Fibroblast of skin of right biceps (primary cell): Measurements from ENCODE around the gene SMLR1.

Source experiments
- DNase-seq: peaks from one replicate; pipeline ENCODE4 v3.0.0-alpha.2; 2013

SMLR1 gene

DNA sequence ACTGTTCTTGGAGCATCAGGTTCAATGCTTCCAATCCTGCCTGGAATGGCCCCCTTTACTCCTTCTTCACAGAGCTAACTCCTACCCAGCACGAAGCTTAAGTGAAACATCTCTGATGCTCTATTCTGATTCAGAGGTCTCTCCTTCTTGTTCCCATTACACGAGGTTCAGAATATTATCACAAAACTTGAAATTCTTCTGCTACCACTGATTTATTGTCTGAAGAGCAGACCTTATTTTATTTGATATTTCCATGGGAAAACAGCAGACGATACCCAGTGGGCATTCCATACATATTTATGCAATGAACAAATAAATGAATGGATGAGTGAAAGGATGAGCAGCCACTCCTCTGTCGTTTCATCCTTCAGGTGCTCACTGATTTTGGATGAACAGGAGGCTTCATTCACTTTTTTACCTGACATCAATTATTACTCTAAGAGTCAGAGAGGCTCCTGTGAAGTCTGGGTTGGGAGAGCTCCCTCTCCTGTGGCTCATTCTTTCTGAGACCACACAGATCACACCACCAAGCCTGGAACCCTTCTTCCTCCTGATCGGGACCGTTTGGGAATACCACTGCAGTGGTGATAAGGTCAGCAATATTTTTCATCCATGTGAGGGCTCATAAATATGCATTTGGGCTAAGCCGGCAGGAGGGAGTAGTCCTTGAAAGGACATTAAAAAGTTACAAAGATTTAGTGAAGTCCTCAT lies 25.8 kb downstream of the SMLR1 start:
- peak; percentile 52 for DNase-seq

GRCh38 chr6:130853555-130854183 lies 26.5 kb downstream of the SMLR1 start:
- DNase-seq: peak; percentile 81

DNA sequence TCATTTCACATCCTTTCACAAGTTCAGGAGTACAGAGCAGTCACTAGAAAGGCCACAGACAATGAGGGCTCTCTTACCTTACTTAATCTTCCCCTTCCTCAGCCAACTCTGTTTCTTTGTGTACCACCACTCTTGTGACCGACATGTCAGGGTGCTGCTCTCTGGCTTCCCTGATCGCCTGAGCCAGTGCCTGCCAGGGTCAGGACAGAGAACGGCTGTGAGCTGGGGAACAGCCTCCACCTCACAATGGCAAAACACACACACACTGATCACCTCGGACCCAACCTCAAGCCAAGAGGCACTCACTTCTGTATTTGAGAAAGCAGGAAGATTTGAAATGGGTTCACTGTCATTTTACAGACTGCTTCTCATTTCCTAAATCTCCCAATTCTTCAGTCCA lies 30.8 kb downstream of the SMLR1 start:
- DNase-seq: no peak

DNA sequence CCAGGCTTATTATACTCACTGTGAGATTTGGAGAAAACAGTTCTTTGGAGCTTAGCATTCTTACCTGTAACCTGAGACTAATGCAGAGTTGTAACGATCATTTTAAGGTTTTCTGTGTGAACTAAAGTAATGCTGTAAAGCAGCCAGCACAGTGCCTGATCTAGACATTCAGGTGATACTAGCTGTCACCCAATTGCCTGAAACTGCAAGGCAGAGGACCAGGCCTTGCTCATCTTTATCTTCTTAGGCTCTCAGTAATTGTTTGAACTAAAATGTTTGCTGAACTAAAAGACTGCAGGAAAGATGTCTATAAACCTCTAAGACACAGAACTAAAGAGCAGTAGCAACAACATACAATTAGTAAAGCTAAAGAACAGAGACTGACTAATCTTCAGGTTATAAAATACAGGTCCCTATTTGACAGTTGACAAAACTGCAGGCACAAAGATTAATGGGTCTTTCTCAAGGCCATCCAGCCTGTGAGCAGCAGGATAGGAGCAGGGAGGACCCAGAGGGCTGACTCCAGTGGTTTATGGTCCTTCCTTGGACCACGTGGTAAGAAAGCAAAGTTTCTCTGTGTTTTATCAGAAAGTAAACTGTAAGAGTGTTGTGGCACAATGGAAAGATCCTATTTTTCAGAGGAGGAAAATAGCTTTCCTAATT lies 31.4 kb downstream of the SMLR1 start:
- DNase-seq: no peak

GRCh38 chr6:130859161-130859867 lies 32.1 kb downstream of the SMLR1 start:
- no peak for DNase-seq

GRCh38 chr6:130862370-130862769 lies 35.2 kb downstream of the SMLR1 start:
- no peak for DNase-seq

DNA sequence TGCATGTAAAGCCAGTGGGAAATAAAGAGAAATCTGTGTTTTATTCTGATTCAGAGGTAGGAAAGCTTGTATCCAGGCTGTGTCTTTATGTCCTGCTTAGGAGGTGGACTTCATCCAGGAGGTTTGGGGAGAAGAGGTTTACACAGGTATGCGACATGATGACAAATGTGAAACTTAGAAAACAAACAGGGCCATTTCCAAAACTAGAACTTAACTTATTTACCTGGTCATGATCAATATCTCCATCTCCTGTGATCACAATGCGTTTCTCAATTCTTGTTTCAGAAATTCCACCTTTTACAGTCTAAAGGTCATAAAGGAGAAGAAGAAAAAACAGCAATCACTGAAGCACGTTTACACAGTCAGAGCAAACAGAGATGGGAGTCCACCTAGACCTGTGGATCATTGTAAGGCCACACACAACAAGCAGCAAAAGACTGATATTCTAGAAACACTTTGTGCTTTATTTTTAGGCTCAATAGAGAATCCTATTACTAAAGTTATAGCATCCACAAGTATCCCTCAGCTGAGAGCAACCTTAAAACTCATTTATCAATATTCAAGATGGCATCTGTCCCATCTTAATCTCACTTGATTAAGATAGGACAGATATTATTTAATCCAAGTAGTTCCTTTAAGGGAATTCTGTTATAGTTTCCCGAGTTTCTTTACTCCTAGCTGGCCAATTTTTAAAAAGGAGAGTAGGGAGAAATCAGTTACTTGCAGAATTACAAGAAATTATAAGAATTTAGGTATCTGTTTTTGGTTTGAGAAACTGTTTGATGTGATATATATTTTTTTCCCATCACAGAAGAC lies 36.4 kb downstream of the SMLR1 start:
- DNase-seq: no peak

DNA sequence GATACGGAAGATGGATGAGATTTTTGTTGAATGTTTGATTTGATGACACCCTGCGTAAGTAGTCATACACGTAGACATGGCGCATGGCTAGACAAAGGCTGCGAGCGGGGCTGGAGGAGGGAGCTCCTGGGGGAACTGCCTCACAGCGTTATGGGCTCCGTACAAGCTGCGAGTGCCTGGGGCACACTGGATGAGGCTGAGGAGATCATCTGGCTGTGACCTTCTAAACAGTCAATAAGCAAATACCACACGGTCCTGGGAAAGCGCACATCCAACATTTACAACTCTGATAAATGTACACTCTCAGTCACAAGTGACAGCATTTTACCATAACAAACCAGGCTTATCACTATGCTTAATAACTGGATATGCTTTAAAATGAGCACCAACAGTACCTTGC lies 37.1 kb downstream of the SMLR1 start:
- no peak for DNase-seq

DNA sequence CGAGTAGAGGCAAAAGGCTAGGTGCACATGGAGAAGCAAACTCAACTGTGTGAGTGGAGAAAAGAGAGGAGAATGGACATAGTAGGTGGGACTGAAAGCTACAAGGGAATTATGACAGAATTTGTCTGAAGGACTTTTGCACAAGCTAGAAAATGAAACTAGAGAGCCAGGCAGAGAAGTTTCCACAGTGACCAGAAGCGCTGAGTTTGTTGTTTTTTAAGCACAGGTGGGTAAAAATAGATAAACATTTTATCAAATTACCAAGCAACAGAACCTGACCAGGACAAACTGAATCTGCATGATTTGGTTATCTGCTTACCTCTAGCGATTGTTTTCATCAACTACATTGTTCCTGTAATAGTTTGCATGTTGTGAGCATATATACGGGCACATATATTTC lies 38.6 kb downstream of the SMLR1 start:
- no peak for DNase-seq

- no peak for DNase-seq
Measured at GRCh38 chr6:130869681-130870080, 42.5 kb downstream of the SMLR1 start.

- DNase-seq: no peak
Measured at GRCh38 chr6:130870179-130870880, 43.1 kb downstream of the SMLR1 start.

GRCh38 chr6:130872250-130873095 lies 45.3 kb downstream of the SMLR1 start:
- peak; percentile 52 for DNase-seq

DNA sequence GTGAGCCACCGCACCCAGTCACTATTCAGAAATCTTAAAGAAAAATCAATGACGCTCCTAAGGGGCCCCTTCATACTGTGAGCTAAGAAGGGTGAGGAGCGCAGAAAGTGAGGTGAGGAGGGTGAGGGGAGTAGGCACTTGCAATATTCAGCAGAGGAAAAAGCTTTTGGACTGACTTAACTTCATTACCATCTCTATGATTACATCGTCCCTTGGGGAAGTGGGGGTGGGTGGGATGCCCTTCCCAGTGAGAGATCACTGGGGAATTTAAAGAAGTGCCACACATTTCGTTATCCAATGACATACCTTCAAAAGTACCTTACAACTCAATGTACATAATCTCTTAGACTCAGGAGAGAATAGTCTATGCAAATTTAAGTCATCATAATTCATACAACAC lies 46.5 kb downstream of the SMLR1 start:
- no peak for DNase-seq

GRCh38 chr6:130879826-130880225 lies 52.6 kb downstream of the SMLR1 start:
- no peak for DNase-seq

DNA sequence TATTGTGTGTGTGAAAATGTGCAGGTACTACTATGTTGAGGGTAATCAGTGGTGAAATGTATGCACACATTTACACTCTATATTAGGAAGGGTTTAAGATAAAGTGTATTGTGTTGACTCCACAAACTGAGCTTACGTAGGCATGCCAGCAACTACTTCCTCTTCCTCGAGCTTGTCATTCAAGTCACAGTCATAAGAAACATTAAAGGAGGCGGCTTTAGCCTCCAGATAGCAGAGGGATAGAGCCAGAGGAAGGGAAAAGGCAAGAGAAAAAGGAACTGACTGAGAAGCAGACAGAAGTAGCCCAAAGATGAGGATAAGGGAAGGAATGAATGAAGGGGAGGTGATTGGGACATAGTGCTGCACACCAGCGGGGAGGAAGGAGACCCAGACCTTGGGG lies 55.2 kb downstream of the SMLR1 start:
- no peak for DNase-seq

GRCh38 chr6:130885392-130886192 lies 58.4 kb downstream of the SMLR1 start:
- DNase-seq: peak; percentile 75
